GM10266 (cell line): ENCODE measurements around the gene ANTXRL.
"Not testable (repeated sequence)": the region's sequence is repeated elsewhere in the genome, so short reads cannot be mapped to it uniquely, and the experiment has no call there.

Source experiments
- DNase-seq: peaks from one replicate; pipeline ENCODE4 v3.0.0; 2012; ENCODE audit errors: extremely low spot score
- CTCF ChIP-seq: IDR thresholded peaks from 2 replicates; pipeline ENCODE4 v1.5.1; 2012; ENCODE audit warnings: mild to moderate bottlenecking, low read depth; ENCODE audit not compliant: control insufficient read depth, insufficient read depth; ENCODE audit errors: missing control alignments

Gene ANTXRL

GRCh38 chr10:46299286-46299535, 12.4 kb downstream of the ANTXRL start:
- no peak for TF ChIP-seq CTCF
- DNase-seq: no peak

- no peak for DNase-seq
- no peak for TF ChIP-seq CTCF
Measured at GRCh38 chr10:46299536-46300369, 13.0 kb downstream of the ANTXRL start.

- not testable (repeated sequence) for DNase-seq
Measured at GRCh38 chr10:46300370-46300711, 13.5 kb downstream of the ANTXRL start.

- no peak for TF ChIP-seq CTCF
- no peak for DNase-seq
Measured at GRCh38 chr10:46301056-46301645, 14.4 kb downstream of the ANTXRL start.

GRCh38 chr10:46301721-46302479, 15.1 kb downstream of the ANTXRL start:
- no peak for TF ChIP-seq CTCF
- DNase-seq: no peak

- DNase-seq: not testable (repeated sequence)
Measured at GRCh38 chr10:46302765-46303352, 16.1 kb downstream of the ANTXRL start.

GRCh38 chr10:46304062-46304461, 17.3 kb downstream of the ANTXRL start:
- DNase-seq: no peak
- TF ChIP-seq CTCF: no peak

GRCh38 chr10:46304671-46305070, 17.9 kb downstream of the ANTXRL start:
- DNase-seq: not testable (repeated sequence)
